K562 (cell line): ENCODE results near the gene TPSAB1. TPM values are rescaled to one million over a fixed set of nuclear protein-coding genes. Genes with fewer than 3 reads are reported as not detected.

Experiments used
- ATAC-seq: fragments of 200-7000 bp; cut with Tn5 transposase; 3 replicates; pipeline ENCODE4 v1.9.1; 2020; ENCODE audit warnings: moderate library complexity
- BruUV-seq: library from RNA; stranded (reverse); fragments of 400-500 nt; replicated peaks from 2 replicates; lab custom pipeline; 2021; lab: Mats Ljungman, UMichigan
- CTCF ChIA-PET: fragments of 300-600 bp; formaldehyde crosslinking; extraction: SDS; loops from one replicate; lab custom pipeline; 2021; ENCODE audit warnings: low intra/inter-chr PET ratio; lab: Yijun Ruan, JAX
- POLR2A ChIA-PET: fragments of 300-600, 350-650 bp; sonication (Branson Sonifier 250); formaldehyde crosslinking; extraction: SDS; loops from one replicate; lab custom pipeline; 2021; ENCODE audit warnings: antibody characterized with exemption, inconsistent platforms; lab: Yijun Ruan, JAX
- DNase-seq, 4 experiments: peaks; one replicate each; pipeline versions ENCODE4 v3.0.0 to v3.0.0-alpha.2; 2011 to 2018; ENCODE audit warnings: low spot score in 3 of 4, mixed read lengths in 3 of 4; ENCODE audit errors: extremely low read depth in 1 of 4
- FAIRE-seq: peaks from 2 replicates; lab custom pipeline; 2011; peaks lifted over from hg19 to GRCh38; lab: Jason Lieb, UNC
- H2AFZ ChIP-seq: 2 replicates; pipeline ENCODE4 v1.6.0; 2011; ENCODE audit warnings: low read depth, low read length, control low read depth, inconsistent platforms
- H3K27ac ChIP-seq: fragments of 200-600 bp; 3 replicates; pipeline ENCODE4 v1.8.0; 2011; ENCODE audit warnings: low read depth, mild to moderate bottlenecking, control low read depth, inconsistent platforms, low read length, moderate library complexity, mixed read lengths; ENCODE audit errors: extremely low read depth
- H3K27me3 ChIP-seq, 2 experiments: fragments of 300-600 bp in 1 of 2; 2 replicates in 1 of 2; 3 replicates in 1 of 2; pipeline versions ENCODE4 v1.6.0 to v1.8.0; 2011; ENCODE audit warnings: inconsistent platforms in 2 of 2, low read length in 2 of 2, mild to moderate bottlenecking in 1 of 2, mixed read lengths in 1 of 2, moderate library complexity in 1 of 2; ENCODE audit not compliant: control insufficient read depth in 2 of 2, insufficient read depth in 2 of 2
- H3K36me3 ChIP-seq: fragments of 300-600 bp; 3 replicates; pipeline ENCODE4 v1.8.0; 2011; ENCODE audit warnings: mild to moderate bottlenecking, low read length, inconsistent platforms; ENCODE audit not compliant: control insufficient read depth, insufficient read depth
- H3K4me1 ChIP-seq, 2 experiments: fragments of 200-600 bp in 1 of 2; replicated peaks in 1 of 2; 2 replicates in 1 of 2; 3 replicates in 1 of 2; pipeline versions ENCODE4 v1.5.1 to v1.8.0; 2011; ENCODE audit warnings: inconsistent platforms in 2 of 2, low read length in 2 of 2, mild to moderate bottlenecking in 1 of 2, mixed read lengths in 1 of 2, moderate library complexity in 1 of 2; ENCODE audit not compliant: control insufficient read depth in 2 of 2, insufficient read depth in 2 of 2
- H3K4me2 ChIP-seq: 2 replicates; pipeline ENCODE4 v1.6.1; 2011; ENCODE audit warnings: low read length, control low read depth, inconsistent platforms, mixed read lengths; ENCODE audit not compliant: insufficient read depth
- H3K4me3 ChIP-seq: fragments of 200-600 bp; sonication (generic), shearing (Covaris generic); 2 replicates; pipeline ENCODE4 v1.5.1; 2016; ENCODE audit warnings: control low read depth, inconsistent platforms
- H3K79me2 ChIP-seq: fragments of 200-600 bp; 3 replicates; pipeline ENCODE4 v1.8.0; 2011; ENCODE audit warnings: low read length, inconsistent platforms; ENCODE audit not compliant: control insufficient read depth, insufficient read depth
- H3K9ac ChIP-seq, 2 experiments: 2 replicates each; pipeline versions ENCODE4 v1.6.0 to v1.6.1; 2011; ENCODE audit warnings: low read depth in 2 of 2, low read length in 2 of 2, control low read depth in 1 of 2, inconsistent platforms in 1 of 2, mild to moderate bottlenecking in 1 of 2, mixed read lengths in 1 of 2; ENCODE audit not compliant: insufficient read depth in 1 of 2
- H3K9me1 ChIP-seq: one replicate; pipeline ENCODE4 v1.6.0; 2011; ENCODE audit warnings: inconsistent platforms, mild to moderate bottlenecking, low read length, moderate library complexity; ENCODE audit not compliant: control insufficient read depth, insufficient read depth
- H3K9me3 ChIP-seq: replicated peaks from 2 replicates; pipeline ENCODE4 v1.5.1; 2011; ENCODE audit warnings: low read depth, low read length, inconsistent platforms; ENCODE audit not compliant: control insufficient read depth, insufficient read depth
- H4K20me1 ChIP-seq: replicated peaks from 2 replicates; pipeline ENCODE4 v1.6.1; 2011; ENCODE audit warnings: low read length, inconsistent platforms, mixed read lengths; ENCODE audit not compliant: control insufficient read depth, insufficient read depth
- EGR1 ChIP-seq: fragments of 450-650 bp; conservative IDR thresholded peaks from 2 replicates; pipeline ENCODE4 v1.6.1; 2017; ENCODE audit warnings: mild to moderate bottlenecking
- GABPA ChIP-seq: fragments of 200-800 bp; sonication (Bioruptor generic); conservative IDR thresholded peaks from 2 replicates; pipeline ENCODE4 v1.6.1; 2016; ENCODE audit warnings: low read depth, missing genetic modification characterization, missing compliant biosample characterization
- WGBS: fragments of 100-300 bp; shearing (Covaris generic); methylation state at CpG from one replicate; pipeline ENCODE4 v1.1.6; 2016; ENCODE audit warnings: low coverage, mixed read lengths; ENCODE audit not compliant: insufficient coverage; ENCODE audit errors: missing lambda C conversion rate; 5-methylcytosine and 5-hydroxymethylcytosine counted together
- in situ Hi-C: fragments of 300-500 bp; cut with MboI; formaldehyde crosslinking; loops from 4 replicates; pipeline ENCODE4 v1.15.0; 2018; ENCODE audit warnings: inconsistent platforms, mixed read lengths
- intact Hi-C: fragments of 100-400 bp; cut with micrococcal nuclease; formaldehyde crosslinking; loops from 2 replicates; pipeline ENCODE4 v1.14.2; 2022
- polyA plus RNA-seq, 8 experiments: library from polyadenylated mRNA; depleted of rRNA in 4 of 8; stranded (reverse) in 5 of 8; unstranded in 3 of 8; fragments of >200 nt; fragmentation: Nextera tagmentation in 2 of 8; fragmentation: Illumina TruSeq in 1 of 8; extraction: Ambion mirVana in 2 of 8; extraction: Trizol in 1 of 8; gene quantifications; 2 replicates each; pipeline versions ENCODE4 v1.2.1 to v1.2.3, GENCODE V29; 2011 to 2014; ENCODE audit warnings: inconsistent platforms in 1 of 8, missing spikeins in 1 of 8
- total RNA-seq, 7 experiments: library from RNA; depleted of rRNA in 6 of 7; stranded (reverse); fragments of >200 nt in 6 of 7; fragmentation: Illumina TruSeq in 2 of 7; extraction: Trizol in 2 of 7; gene quantifications; 2 replicates each; pipeline versions ENCODE4 v1.2.1 to v1.2.3, GENCODE V29; 2011 to 2021; ENCODE audit warnings: low replicate concordance in 1 of 7
- TF ChIP-seq, protein P1 (sequence below): fragments of 200-400 bp; formaldehyde crosslinking; IDR thresholded peaks from 2 replicates; pipeline ENCODE4 v1.6.1; 2017; ENCODE audit warnings: mild to moderate bottlenecking, low read depth, low read length, moderate library complexity
- TF ChIP-seq, protein P2 (sequence below): fragments of 250-450 bp; sonication (Bioruptor Pico); IDR thresholded peaks from 2 replicates; pipeline ENCODE4 v1.8.0; 2021; ENCODE audit warnings: borderline replicate concordance, mild to moderate bottlenecking, moderate library complexity; ENCODE audit not compliant: poor library complexity, severe bottlenecking

TPSAB1 gene
- total and polyA plus RNA-seq, 9 of the 15 experiments (the other 6 are each of a cell fraction or from before 2014, with no cell fraction given): not detected

DNA sequence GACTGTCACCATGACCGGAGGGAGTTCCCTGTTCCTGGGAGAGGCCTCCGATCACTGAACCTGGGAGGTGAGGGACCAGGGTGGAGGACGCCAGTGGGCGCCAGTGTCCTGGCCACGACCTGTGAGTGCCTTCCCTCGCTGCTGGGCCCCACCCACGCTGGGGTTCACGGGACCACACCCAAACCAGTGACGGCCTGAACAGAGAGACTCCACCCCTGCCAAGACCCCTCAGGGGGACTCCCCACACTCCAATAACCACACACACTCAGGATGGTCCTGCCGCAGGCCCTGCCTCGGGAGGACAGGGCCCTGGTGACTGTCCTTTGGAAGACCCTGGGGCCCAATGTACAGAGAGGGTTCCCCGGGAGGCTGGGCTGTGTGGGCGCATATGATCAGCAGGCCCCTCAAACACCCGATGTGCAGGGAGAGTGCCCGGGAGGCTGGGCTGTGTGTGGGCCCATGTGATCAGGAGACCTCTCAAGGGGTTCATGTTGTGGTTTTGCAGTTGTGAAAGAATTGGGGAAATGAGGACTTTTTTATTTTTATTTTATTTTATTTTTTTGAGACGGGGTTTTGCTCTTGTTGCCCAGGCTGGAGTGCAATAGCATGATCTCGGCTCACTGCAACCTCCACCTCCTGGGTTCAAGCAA, 41.9 kb downstream of the TPSAB1 start (continued):
- TF ChIP-seq, protein P1, sequence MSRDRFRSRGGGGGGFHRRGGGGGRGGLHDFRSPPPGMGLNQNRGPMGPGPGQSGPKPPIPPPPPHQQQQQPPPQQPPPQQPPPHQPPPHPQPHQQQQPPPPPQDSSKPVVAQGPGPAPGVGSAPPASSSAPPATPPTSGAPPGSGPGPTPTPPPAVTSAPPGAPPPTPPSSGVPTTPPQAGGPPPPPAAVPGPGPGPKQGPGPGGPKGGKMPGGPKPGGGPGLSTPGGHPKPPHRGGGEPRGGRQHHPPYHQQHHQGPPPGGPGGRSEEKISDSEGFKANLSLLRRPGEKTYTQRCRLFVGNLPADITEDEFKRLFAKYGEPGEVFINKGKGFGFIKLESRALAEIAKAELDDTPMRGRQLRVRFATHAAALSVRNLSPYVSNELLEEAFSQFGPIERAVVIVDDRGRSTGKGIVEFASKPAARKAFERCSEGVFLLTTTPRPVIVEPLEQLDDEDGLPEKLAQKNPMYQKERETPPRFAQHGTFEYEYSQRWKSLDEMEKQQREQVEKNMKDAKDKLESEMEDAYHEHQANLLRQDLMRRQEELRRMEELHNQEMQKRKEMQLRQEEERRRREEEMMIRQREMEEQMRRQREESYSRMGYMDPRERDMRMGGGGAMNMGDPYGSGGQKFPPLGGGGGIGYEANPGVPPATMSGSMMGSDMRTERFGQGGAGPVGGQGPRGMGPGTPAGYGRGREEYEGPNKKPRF: no peak

DNA sequence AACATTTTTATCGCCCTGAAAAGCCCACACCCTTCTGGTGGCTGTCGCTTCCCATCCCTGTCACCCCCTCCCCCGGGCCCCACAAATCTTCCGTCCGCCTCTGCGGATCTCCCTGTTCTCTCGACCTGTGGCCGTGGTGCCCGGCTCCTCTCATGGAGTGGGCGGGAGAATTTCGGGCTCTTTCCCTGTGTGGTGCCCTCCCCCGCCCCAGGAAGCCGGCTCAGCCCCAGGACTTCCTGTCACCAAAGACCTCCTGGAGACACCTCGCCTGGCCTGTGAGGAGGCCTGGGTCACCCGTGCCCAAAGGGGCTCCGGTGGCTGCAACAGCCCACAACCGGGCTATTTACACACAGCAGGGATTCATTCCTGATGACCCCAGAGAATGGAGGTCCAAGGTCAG, 42.8 kb downstream of the TPSAB1 start:
- POLR2A ChIA-PET: interaction anchor here (0.6 to 1.2 kb wide), 2 partner anchors 9 to 480 kb away, joined by 3 read pairs; no protein-coding TSS in a partner anchor
- CTCF ChIA-PET: no interaction called here
- no TSS peak for BruUV-seq

More for the DNA sequence above, 42.8 kb downstream of the TPSAB1 start:
- Histone ChIP-seq H3K4me1 (peaks cover 0 to 62% of the 10 kb centered on the region in 2 experiments; a peak in 3 of 5 replicates), H3K9ac (no peak overlapping the region), H3K36me3 (no peaks in the 10 kb centered on the region), H3K27me3 (peaks cover 45 to 78% of the 10 kb centered on the region in 2 experiments), H3K4me2 (no peak overlapping the region), H3K79me2 (no peaks in the 10 kb centered on the region), H2AFZ (no peak overlapping the region), H3K9me3 (no peaks in the 10 kb centered on the region), H3K27ac (no peak overlapping the region), H4K20me1 (0 out of 2 replicates have a peak, but pooled peaks cover 3% of the 10 kb centered on the region), H3K9me1 (no peaks in the 10 kb centered on the region), H3K4me3 (no peak overlapping the region)
- TF ChIP-seq EGR1 (peak; percentile 32; the same call in 1 of the 2 replicates), GABPA (tag) (peak; percentile 55; the same call in 1 of the 2 replicates)
- TF ChIP-seq, protein P2, sequence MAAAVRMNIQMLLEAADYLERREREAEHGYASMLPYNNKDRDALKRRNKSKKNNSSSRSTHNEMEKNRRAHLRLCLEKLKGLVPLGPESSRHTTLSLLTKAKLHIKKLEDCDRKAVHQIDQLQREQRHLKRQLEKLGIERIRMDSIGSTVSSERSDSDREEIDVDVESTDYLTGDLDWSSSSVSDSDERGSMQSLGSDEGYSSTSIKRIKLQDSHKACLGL (CRISPR knock-in tag): no peak
- WGBS: 7% methylated on average over 17 of the region's 17 CpGs
- DNase-seq (peak in 2 of 4 experiments; percentile 49 to 54), FAIRE-seq (no peak), ATAC-seq (no peak)
- intact Hi-C loops: no loop called here
- in situ Hi-C loops: no loop called here
